GM21717 (cell line): ENCODE results near the gene FATE1.
"Not testable (repeated sequence)": the region's sequence is repeated elsewhere in the genome, so short reads cannot be mapped to it uniquely, and the experiment has no call there.

ENCODE experiments used
- ATAC-seq: cut with Tn5 transposase; IDR thresholded peaks from one replicate; pipeline ENCODE4 v1.9.1; 2021; ENCODE audit warnings: mild to moderate bottlenecking, moderate library complexity; ENCODE audit not compliant: unreplicated experiment

FATE1 gene, protein sequence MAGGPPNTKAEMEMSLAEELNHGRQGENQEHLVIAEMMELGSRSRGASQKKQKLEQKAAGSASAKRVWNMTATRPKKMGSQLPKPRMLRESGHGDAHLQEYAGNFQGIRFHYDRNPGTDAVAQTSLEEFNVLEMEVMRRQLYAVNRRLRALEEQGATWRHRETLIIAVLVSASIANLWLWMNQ

DNA sequence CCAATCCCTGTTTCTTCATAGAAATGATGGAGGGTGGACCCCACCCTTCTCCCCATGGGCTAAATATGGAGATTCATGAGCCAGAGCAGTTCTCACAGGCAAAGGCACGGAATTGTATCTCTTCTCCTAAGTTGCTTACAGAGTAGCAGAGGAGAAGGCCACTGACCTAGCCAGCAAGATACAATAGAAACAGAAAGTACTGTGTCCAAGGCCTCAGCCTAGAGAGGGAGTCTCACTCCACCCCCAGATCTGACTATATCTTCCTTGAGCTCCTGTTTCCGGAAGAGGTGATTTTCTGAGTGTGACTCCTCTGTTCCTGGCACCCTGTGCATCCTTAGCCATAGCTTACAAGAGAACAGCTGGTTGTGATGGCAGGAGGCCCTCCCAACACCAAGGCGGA lies at the start of gene FATE1:
TSS of gene FATE1 (plus strand) at position 284 of the 400 bp plus-strand sequence. CDS start at position 369, 85 bp downstream.
- no peak for ATAC-seq

DNA sequence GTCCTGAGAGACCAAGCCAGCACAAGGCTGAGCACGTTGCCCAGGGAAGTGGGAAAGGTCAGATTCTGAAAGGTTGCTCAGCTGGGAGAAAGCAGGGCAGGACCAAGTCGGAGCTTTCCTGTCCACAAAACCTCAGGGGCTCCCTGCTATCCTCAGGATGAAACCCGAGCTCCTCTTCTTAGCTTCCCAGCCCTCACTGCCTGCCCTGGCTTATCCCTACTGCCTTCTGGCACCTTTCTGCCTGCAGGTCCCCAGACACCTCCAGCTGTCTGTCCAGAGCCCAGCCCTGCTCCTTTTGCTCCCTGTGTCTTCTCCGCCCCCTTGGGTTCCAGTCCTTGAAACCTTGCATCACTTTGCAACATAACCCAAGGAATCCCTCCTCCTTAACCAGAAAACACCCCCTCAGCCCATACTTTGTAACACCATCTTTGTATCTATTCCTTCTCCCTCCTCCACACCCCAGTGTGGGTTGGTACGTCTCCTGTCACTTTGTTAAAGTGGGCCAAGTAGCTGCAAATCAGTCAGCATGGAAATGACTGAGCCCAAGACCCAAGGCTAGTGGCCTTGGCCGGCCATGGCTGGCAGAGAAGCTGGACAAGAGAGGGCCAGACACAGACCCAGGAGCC lies 40.6 kb upstream of the FATE1 start:
- no peak for ATAC-seq

DNA sequence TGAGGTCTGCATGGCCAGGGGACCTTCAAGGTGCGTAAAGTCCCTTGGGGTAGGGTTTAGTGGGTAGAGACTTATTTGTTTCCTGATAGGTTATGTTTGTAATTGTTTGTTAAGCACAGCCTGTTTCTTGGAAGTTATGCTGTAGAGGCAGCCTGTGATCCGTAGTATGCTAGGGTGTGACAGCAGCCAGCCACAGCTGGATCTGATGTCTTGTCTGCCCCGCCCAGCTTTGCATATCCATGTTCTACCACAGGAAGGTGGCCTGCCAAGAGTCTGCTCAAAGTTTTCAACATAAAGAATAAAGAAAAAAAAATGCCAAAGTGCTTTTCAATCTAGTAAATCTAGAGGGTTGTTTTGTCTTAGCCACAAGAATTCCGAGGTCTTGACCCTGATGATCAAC lies 39.6 kb upstream of the FATE1 start:
- ATAC-seq: no peak

DNA sequence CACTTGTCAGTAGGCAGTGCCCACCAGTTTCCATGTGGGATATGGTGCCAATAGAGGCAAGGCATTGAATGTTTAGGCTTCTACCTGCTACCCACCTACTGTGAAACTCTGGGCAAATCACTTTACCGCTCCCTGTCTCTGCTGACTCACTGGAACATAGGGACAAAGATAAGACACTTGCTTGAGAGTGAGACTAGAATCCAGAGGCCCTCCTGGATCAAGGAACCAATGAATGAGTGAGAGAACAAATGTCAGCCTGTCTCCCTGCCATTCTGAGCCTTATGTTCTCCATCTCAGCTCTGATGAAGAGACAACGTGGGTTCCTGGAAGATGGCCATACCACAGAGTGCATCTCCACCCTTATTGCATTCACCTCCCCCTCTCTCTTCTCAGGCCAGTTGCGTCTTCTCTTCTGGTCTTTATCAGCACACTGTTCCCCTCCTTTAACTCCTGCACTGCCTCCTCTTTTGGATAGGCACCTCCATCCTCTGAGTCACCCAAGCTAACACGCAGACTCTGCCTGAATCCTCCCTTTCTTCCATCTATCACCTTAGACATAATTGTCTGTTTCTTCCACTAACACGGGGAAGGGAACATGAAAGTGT lies 35.9 kb upstream of the FATE1 start:
- no peak for ATAC-seq

DNA sequence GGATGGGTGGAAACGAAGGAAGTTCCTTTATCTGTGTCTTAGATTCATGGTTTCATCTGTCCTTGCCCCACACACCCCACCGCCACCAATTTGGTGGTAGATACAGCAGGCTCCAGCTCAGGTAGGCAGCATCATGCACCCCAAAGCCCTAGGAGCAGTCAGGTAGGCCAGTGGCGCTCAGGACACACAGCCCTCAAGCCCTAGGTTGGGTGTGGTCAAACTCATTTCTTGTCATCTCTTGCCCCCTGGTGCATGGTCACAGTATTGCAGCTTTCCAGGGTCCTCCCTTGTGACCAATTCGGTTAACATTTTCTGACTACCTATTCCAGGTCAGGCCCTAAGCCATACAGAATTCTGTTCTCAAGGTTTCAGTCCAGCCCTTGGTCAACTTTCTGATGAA lies 35.0 kb upstream of the FATE1 start:
- ATAC-seq: no peak

DNA sequence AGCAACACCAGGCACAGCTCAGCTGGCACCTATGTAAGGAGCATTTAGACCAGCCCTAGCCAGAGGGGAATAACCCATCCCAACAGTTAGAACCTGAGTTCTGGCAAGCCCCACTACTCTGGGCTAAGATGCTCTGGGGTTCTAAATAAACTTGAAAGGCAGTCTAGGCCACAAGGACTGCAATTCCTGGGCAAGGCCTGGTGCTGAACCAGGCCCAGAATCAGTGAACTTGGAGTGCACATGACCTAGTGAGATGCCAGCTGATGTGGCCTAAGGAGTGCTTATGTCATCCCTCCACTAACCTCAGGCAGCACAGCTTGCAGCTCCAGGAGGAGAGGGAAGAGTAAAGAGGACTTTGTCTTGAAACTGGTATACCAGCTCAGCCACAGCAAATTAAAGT lies 28.2 kb upstream of the FATE1 start:
- ATAC-seq: no peak

DNA sequence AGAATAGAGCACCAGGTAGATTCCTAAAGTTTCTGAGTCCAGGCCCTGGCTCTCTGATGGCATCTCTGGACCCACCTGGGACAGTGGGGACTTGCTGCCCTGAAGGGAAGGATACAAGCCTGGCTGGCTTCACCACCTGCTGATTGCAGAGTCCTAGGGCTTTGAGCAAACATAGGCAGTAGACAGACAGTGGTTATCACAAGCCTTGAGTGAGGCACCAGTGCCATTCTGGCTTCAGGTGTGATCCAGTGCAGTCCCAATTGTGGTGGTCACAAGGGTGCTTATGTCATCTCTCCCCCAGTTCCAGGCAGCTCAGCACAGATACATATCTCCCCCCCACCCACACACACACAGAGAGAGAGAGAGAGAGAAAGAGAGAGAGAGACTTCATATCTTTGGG lies 27.1 kb upstream of the FATE1 start:
- no peak for ATAC-seq

DNA sequence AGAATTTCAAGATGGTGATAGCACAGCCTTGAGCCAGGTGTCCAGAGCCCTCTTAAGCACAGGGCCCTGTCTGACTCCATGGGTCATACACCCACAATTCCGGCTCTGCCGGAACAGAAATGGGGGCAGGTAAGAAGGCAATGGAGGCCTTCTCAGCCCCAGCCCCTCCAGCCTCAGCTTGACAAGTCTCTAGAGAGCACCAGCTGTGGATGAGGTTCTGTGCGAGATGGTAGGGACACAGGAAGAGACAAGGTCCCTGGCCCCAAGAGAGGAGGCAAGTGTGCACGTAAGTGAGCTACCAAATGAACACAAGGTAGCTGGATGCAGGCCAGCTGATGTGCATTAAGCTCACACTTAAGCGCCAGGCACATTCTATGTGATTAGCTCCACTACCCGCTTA lies 23.0 kb upstream of the FATE1 start:
- ATAC-seq: no peak

DNA sequence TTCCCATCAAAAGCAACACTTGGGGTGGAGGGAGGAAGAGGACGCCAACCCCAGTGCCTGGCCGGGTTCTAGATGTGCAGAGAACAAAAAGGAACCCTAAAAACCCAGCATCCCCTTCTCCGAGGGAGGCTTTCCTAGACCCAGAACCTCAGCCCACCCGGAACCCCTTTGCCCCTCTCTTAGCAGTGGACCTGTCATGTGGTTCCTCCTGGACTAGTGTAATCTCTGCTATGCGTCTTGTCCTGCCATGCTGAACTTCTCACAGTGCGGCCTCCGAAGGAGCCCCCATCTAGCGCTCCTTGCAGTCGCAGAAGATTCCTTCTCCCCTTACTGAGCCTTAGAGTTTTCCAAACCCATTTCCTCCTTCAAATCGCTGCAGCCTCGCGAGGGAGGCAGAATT lies 21.7 kb upstream of the FATE1 start:
- no peak for ATAC-seq

DNA sequence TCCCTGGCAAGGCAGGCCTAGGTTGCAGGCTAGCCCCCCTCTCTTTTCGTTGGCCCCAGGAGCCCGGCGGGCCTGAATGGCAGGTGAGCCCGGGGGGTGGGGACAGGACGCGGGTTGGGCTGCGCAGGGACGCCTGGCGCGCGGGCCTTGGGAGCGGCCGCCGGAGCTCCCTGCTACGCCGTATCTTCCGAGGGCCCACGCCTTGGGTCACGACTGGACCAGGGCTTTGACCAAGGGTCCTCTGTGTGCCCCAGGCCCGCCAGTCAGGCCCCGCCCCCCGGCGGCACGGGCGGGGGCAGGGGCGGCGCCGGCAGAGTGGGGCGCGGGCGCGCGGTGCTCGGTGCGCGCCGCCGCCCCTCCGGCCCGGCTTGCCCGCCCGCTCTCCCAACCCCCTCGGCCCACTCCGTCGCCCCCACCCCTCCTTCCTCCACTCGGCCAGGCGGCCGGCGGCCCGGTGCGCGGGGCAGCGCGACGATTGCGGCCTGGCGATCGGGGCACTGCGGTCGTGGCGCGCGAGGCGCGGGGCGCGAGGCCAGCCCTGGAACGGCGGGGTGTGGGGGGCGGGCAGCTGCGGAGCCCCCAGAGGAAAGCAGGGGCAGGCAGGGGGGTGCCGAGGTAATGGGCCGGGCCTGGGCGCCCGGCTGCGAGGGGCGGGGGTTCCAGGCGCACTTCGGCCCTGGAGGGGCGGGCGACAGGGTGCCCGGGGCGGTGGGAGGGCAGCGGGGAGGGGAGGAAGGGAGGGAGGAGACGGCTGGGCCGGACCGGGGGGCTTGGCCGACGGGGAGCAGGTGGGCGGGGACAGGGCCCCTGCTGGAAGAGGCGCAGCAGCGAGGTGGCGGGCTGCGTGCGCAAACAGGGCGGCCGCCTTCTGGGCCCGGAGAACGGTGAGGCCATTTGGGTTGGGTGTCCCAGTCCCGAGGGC lies 20.9 kb upstream of the FATE1 start, which contains the start of gene PRRG3:
TSS of gene PRRG3 (plus strand) at position 798 of the 922 bp plus-strand sequence. CDS start 3,357 bp downstream, outside the sequence.
- ATAC-seq: no peak

DNA sequence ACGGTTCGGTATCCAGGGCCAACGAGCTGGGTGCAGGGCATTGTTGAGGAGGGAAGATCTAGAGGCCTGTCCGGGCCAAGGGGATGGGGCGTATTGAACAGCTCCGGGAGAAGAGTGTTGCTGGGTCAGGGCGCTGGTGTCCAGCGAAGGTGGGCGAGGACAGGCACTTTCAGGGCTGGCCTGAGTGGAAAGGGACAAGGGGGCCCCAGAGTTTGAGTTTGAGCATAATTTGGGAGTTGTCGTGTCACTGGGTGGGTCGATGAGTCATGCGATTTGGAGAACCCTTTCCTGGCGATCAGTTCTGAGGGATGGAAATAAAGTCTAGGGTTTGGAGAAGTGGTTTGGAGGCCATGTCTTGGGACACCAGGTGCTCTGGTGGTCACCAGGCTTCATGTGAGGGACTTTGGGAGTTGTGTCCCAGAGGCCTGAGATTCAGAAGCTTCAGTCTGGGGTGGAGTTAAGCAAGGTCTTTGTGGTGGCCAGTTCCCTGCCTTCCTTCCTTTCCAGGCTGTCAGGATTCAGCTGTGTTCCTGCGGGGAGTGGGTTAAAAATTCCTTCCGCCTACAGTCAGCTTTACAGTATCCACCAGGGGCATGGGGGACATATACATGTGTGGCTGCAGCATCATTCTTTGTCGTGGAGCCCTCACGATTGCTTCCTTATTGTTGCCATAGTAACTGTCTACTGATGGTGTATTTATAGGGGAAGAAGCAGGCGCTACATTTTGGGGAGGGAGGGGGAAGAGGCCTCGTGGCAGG lies 20.1 kb upstream of the FATE1 start:
- no peak for ATAC-seq

DNA sequence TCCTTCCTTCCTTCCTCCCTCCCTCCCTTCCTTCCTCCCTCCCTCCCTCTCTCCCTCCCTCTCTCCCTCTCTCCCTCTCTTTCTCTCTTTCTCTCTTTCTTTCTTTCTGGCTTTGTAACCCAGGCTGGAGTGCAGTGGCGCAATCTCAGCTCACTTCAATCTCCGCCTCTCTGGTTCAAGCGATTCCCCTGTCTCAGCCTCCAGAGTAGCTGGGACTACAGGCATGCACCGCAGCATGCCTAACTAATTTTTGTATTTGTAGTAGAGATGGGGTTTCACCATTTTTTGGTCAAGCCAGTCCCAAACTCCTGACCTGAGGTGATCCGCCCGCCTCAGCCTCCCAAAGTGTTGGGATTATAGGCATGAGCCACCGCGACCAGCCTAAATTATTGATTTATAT lies 18.8 kb upstream of the FATE1 start:
- not testable (repeated sequence) for ATAC-seq

DNA sequence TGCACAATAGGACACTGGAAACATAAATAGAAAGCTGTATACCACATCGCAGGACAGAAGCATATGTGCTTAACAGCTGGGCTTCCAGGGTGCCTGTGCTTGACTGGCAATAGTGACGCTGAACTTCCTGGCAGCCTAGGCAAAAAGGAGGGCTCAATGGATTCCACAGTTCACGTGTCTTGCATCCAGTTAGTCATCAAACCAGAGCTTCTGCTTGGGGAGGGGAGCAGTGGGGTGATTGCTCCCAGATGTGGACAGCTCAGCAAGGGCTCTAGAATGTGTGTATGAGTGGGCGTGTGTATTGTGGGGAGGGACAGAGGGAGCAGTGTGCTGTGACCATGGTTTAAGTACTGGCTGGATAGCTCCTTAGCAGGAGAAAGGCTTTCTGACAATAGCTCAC lies 18.3 kb upstream of the FATE1 start:
- no peak for ATAC-seq

DNA sequence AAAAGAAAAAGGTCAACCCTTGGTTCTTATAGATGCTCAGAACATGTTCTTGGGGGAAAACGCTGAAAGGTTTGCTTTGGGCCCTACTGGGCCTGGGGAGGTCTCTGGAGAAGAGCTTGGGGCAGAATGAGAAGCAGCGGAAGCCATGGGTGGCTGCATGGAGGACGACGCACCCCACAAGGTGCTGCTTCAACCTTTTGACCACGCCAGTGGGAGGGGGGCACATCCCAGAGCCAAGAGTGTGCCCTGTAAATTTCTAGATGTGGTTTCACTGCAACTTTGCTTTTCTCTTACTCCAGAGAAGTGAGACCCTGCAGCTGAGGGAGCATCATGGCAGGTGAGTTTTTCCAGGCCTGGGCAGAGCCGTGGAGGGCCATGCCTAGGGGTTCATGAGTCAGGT lies 17.4 kb upstream of the FATE1 start:
- no peak for ATAC-seq

DNA sequence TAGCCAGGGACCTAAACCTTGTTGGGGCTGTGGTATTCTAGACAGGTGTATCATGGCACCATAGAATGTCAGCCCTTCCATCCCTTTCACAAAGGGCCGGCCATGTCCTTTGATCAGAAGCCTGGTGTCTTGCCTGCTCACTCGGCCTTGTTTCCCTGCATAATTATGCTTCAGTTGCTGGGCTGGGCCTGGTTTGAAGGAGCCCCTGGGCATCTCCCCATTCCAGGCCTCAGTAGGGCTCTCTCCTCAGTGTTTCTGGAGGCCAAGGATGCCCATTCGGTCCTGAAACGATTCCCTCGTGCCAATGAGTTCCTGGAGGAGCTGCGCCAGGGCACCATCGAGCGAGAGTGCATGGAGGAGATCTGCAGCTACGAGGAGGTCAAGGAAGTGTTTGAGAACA lies 16.1 kb upstream of the FATE1 start:
- no peak for ATAC-seq

DNA sequence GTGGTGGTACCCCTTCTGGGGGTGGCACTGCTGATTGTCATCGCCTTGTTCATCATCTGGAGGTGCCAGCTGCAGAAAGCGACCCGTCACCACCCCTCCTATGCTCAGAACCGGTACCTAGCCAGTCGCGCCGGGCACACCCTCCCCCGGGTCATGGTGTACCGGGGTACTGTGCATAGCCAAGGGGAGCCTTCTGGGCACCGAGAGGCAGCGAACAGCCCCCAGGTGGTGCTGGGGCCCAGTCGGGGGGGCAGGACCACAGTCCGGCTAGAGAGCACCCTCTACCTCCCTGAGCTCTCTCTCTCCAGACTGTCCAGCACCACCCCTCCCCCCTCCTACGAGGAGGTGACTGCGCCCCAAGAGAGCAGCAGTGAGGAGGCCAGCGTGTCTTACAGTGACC lies 15.3 kb upstream of the FATE1 start:
- no peak for ATAC-seq

DNA sequence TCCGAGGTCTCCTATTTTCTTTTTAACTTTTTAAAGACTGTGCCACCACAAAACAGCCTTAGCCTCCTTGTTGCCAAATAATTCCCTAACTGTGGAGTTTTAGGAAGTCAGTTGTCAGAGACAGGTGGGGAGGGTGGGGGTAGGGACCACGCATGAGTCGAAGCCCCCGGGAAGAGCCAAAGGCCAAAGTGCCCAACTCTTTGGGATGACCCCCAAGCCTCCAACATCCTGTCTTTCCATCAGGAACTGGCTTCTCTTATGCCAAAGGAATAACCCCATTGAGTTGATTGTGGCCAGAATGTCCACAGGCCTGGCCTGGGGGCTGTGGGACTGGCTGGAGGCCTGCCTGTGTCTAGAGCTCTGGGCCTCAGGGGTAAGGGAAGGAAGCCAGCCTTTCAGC lies 14.8 kb upstream of the FATE1 start:
- no peak for ATAC-seq

DNA sequence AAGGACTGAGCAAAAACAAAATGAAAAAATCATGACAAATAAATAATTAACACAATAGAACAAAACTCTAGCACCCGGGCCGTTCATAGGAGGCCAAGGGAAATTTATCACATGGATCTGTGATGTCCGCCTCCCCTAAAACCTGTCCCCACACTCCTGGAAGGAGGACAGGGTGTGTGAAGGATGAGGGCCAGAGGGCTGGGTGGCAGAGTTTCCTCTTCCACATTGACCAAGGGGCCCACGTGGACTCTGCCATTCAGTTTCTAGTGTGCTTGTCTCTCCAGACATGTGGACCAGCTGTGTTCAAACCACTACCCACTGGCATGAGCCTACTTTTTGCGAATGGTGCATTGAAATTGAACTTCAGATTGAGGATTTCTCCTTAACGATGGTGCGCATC lies 14.3 kb upstream of the FATE1 start:
- no peak for ATAC-seq

DNA sequence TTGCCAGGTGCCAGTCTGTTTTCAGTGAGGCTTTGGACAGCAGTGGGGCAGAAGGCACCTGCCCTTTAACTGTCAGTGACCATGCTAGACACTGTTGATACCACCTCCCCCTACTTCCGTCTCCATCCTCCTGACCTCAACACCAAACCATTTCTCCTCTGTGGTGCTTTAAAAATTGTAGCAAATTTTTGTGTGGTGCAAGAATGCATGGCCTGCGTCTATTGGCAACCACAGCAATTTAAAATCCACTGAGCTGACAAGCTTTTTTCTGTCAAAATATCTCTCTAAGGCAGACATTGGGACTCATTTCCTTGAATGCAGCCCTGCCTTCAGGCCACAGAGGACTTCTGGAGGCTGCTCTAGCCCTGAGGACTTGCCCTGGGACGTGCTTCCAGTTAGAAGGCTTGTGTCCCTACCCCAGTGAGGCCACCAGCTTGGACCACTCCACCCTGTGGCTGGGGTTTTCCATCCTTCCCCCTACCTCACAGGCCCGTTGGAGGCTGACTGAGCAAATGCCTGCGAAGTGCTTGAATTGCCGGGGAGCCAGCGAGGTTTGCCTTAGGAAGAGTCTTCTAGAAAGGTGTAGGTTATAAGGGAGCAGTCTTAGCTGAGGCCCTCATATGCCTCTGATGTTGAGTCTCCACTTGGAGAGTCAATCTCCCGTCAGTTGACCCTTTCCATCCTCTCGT lies 13.7 kb upstream of the FATE1 start:
- no peak for ATAC-seq

DNA sequence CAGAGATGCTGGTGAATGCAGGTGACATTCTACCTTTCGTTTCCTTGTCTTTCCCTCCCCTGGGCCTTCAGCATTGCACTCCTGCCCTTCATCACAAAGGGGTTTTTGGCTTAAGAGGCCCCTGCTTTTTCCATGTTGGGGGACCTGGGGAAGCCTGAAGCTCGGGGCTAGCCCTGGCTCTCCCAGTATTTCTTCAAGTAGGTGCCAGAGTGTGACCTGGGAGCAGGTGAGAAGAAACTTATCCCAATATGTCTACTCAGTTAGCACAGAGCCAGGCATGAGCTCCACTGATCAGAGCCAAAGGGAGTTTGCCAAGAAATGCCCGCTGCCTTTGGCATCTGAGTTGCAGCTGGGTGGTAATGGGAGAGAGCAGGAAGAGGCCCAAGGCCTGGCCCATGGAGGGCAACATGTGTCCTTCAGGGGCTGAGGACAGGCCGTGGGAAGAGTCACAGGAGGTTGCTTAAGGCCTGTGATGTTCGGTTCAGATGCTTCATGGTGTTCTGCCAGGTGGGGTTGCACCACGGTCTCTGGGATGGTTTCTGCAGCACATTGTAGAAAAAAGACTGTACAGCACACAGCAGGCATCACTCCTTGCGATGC lies 13.0 kb upstream of the FATE1 start:
- no peak for ATAC-seq
